ENCODE data around the gene MAGI1.

MAGI1 gene

GRCh38 chr3:65604863-65605526 is 433.7 kb downstream of the MAGI1 start:
- H3K4me3 ChIP-seq (ENCODE audit: low read length) = no peak overlapping the region
- TF ChIP-seq CTCF (IDR thresholded peaks at IDR 0.05; ENCODE audit: insufficient read depth, low read depth, low read length, missing control alignments) = no peak
- DNase-seq (ENCODE audit: low read depth) = peak; percentile 20

GRCh38 chr3:65603631-65604030 is 435.1 kb downstream of the MAGI1 start:
- no peak for DNase-seq (ENCODE audit: low read depth)
- H3K4me3 ChIP-seq (ENCODE audit: low read length) = no peak overlapping the region
- no peak for TF ChIP-seq CTCF (IDR thresholded peaks at IDR 0.05; ENCODE audit: insufficient read depth, low read depth, low read length, missing control alignments)

GRCh38 chr3:65600888-65601287 is 437.8 kb downstream of the MAGI1 start:
- H3K4me3 ChIP-seq (ENCODE audit: low read length) = no peak overlapping the region
- no peak for TF ChIP-seq CTCF (IDR thresholded peaks at IDR 0.05; ENCODE audit: insufficient read depth, low read depth, low read length, missing control alignments)
- DNase-seq (ENCODE audit: low read depth) = no peak

- H3K4me3 ChIP-seq (ENCODE audit: low read length) = no peak overlapping the region
- DNase-seq (ENCODE audit: low read depth) = no peak
- no peak for TF ChIP-seq CTCF (IDR thresholded peaks at IDR 0.05; ENCODE audit: insufficient read depth, low read depth, low read length, missing control alignments)
Observed at GRCh38 chr3:65597952-65598413, 440.7 kb downstream of the MAGI1 start.

- DNase-seq (ENCODE audit: low read depth) = no peak
- TF ChIP-seq CTCF (IDR thresholded peaks at IDR 0.05; ENCODE audit: insufficient read depth, low read depth, low read length, missing control alignments) = no peak
- peak overlapping the region; percentile 10 for H3K4me3 ChIP-seq (ENCODE audit: low read length)
Observed at GRCh38 chr3:65597226-65597951, 441.3 kb downstream of the MAGI1 start.

- no peak for DNase-seq (ENCODE audit: low read depth)
- TF ChIP-seq CTCF (IDR thresholded peaks at IDR 0.05; ENCODE audit: insufficient read depth, low read depth, low read length, missing control alignments) = no peak
- H3K4me3 ChIP-seq (ENCODE audit: low read length) = no peak overlapping the region
Observed at GRCh38 chr3:65596571-65597225, 442.0 kb downstream of the MAGI1 start.

Data from epithelial cell of esophagus (primary cell).